BE2C (cell line): ENCODE results near the gene ZNF804A.
"Not testable (repeated sequence)": the region's sequence is repeated elsewhere in the genome, so short reads cannot be mapped to it uniquely, and the experiment has no call there.

ENCODE experiments used
- DNase-seq: peaks from one replicate; pipeline ENCODE4 v3.0.0-alpha.2; 2020
- H3K27me3 ChIP-seq: fragments of 250-450 bp; sonication (Bioruptor Pico); 2 replicates; pipeline ENCODE4 v1.5.1; 2020; ENCODE audit warnings: mild to moderate bottlenecking
- H3K36me3 ChIP-seq: fragments of 250-450 bp; sonication (Bioruptor Pico); 2 replicates; pipeline ENCODE4 v1.5.1; 2020; ENCODE audit warnings: mild to moderate bottlenecking
- H3K4me1 ChIP-seq: fragments of 250-450 bp; sonication (Bioruptor Pico); 2 replicates; pipeline ENCODE4 v1.5.1; 2020
- H3K4me3 ChIP-seq: 2 replicates; pipeline ENCODE4 v1.5.1; 2011; ENCODE audit warnings: low read depth, low read length
- H3K9me3 ChIP-seq: fragments of 250-450 bp; sonication (Bioruptor Pico); 2 replicates; pipeline ENCODE4 v1.5.1; 2020
- TF ChIP-seq, protein P1 (sequence below): IDR thresholded peaks from 2 replicates; pipeline ENCODE4 v1.5.1; 2012; ENCODE audit warnings: mild to moderate bottlenecking, low read depth, low read length

ZNF804A gene

DNA sequence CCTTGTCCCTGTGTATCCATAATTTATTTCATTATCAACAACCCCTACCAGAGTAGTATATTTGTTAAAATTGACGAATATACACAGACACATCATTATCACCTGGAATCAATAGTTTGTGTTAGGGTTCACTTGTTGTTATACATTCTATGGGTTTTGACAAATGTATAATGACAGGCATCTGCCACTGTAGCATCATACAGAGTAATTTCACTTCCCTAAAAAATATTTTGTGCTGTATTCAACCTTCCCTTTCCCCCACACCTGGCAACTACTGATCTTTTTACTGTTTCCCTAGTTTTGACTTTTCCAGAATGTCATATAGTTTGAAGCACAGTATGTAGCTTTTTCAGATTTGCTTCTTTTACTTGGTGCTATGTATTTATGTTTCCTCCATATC, 132.0 kb downstream of the ZNF804A start:
- DNase-seq: no peak
- Histone ChIP-seq H3K36me3 (no peaks in the 10 kb centered on the region), H3K9me3 (no peaks in the 10 kb centered on the region), H3K4me3 (no peak overlapping the region), H3K4me1 (no peaks in the 10 kb centered on the region), H3K27me3 (no peaks in the 10 kb centered on the region)
- TF ChIP-seq, protein P1, sequence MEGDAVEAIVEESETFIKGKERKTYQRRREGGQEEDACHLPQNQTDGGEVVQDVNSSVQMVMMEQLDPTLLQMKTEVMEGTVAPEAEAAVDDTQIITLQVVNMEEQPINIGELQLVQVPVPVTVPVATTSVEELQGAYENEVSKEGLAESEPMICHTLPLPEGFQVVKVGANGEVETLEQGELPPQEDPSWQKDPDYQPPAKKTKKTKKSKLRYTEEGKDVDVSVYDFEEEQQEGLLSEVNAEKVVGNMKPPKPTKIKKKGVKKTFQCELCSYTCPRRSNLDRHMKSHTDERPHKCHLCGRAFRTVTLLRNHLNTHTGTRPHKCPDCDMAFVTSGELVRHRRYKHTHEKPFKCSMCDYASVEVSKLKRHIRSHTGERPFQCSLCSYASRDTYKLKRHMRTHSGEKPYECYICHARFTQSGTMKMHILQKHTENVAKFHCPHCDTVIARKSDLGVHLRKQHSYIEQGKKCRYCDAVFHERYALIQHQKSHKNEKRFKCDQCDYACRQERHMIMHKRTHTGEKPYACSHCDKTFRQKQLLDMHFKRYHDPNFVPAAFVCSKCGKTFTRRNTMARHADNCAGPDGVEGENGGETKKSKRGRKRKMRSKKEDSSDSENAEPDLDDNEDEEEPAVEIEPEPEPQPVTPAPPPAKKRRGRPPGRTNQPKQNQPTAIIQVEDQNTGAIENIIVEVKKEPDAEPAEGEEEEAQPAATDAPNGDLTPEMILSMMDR: no peak

DNA sequence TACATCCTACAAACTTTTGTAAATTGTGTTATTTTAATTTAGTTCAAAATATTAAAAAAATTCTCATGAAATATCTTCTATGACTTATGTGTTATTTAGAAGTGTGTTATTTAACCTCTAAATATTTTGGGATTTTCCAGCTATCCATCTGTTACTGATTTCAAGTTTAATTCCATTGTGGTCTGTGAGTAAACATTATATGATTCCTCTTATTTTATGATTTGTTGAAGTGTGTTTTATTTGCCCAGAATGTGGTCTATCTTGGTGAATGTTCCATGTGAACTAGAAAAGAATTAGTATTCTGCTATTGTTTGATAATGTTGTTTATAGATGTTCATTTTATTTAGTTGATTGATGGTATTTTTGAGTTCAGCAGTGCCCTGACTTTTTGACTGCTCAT, 136.0 kb downstream of the ZNF804A start:
- H3K4me1 ChIP-seq: no peaks in the 10 kb centered on the region
- H3K27me3 ChIP-seq: no peaks in the 10 kb centered on the region
- DNase-seq: no peak
- H3K9me3 ChIP-seq: no peaks in the 10 kb centered on the region
- TF ChIP-seq, protein P1: no peak
- no peaks in the 10 kb centered on the region for H3K36me3 ChIP-seq
- no peak overlapping the region for H3K4me3 ChIP-seq

DNA sequence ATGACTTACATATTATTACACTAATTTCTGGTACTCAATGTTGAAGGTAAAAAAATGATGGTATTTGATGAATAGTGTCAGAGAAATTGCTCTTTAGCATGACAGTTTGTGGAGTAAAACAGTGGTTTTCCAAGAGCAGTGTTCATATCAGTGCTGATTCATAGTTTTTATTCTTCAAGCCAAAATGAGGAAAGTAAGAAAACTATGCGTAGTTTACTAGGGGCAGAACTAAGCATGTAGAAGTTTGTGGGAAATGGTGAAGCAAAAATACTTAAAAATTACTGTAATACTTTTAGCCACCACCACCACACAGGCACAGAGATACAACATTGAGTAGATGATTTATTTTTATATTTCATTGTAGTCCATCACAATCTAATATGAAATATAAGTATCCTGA, 137.3 kb downstream of the ZNF804A start:
- Histone ChIP-seq H3K36me3 (no peaks in the 10 kb centered on the region), H3K4me3 (no peak overlapping the region), H3K27me3 (no peaks in the 10 kb centered on the region), H3K9me3 (no peaks in the 10 kb centered on the region), H3K4me1 (no peaks in the 10 kb centered on the region)
- TF ChIP-seq, protein P1: no peak
- DNase-seq: no peak

DNA sequence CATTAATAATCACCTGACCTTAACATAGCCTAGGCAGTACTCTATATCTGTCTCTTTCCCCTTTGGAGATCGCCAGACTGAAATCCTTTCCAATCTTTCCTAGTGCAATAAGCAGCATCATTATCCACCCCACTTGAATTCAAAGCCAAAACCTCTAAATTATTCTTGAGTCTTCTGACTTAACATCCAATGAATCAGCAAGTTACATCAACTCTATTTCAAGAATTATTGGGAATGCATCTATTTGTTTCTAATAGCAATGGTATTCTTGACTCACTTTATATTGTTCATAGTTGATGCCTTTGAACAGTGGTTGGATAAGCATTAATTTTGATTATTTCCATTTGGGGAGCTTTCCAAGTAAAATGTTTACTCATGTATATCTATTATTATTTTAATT, 144.8 kb downstream of the ZNF804A start:
- Histone ChIP-seq H3K27me3 (no peaks in the 10 kb centered on the region), H3K9me3 (no peaks in the 10 kb centered on the region), H3K4me3 (no peak overlapping the region), H3K4me1 (no peaks in the 10 kb centered on the region), H3K36me3 (no peaks in the 10 kb centered on the region)
- no peak for DNase-seq
- TF ChIP-seq, protein P1: no peak

DNA sequence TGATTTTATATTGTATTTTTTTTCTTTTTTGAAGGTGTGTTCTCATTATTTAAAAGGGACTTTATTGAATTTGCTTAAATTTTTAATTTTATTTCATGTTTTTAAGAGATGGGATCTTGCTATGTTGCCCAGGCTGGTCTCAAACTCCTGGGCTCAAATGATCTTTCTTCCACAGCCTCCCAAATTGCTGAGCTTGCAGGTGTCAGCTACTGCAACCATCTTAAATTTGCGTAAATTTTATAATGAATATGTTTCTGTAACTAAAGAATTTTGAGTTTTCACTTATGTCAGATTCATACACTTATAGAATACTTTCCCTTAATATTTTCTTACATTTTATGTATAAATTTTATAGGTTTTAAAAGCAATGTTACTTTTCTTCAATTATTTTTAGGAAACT, 157.8 kb downstream of the ZNF804A start:
- Histone ChIP-seq H3K27me3 (no peaks in the 10 kb centered on the region), H3K4me3 (no peak overlapping the region), H3K36me3 (no peaks in the 10 kb centered on the region), H3K9me3 (no peaks in the 10 kb centered on the region), H3K4me1 (no peaks in the 10 kb centered on the region)
- TF ChIP-seq, protein P1: no peak
- no peak for DNase-seq

DNA sequence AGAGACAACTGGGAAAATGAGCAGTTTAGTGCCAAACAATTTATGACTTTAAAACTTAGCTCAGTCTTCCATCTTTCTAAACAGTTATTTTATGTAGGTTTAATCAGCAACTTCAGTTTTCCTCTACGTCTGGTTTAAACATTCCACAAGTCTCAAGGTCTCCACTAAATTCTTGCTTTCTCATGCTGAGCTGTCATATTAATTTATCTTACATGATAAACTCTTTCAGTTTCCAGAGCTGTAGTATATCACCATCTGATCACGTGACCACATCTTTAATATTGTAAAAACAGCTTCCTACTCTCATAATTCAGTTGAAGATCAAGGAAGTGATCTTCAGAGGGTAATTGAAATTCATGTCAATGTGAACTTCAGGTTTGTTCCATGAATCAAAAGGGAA, 158.6 kb downstream of the ZNF804A start:
- Histone ChIP-seq H3K9me3 (no peaks in the 10 kb centered on the region), H3K4me1 (no peaks in the 10 kb centered on the region), H3K4me3 (no peak overlapping the region), H3K27me3 (no peaks in the 10 kb centered on the region), H3K36me3 (no peaks in the 10 kb centered on the region)
- DNase-seq: no peak
- TF ChIP-seq, protein P1: no peak

DNA sequence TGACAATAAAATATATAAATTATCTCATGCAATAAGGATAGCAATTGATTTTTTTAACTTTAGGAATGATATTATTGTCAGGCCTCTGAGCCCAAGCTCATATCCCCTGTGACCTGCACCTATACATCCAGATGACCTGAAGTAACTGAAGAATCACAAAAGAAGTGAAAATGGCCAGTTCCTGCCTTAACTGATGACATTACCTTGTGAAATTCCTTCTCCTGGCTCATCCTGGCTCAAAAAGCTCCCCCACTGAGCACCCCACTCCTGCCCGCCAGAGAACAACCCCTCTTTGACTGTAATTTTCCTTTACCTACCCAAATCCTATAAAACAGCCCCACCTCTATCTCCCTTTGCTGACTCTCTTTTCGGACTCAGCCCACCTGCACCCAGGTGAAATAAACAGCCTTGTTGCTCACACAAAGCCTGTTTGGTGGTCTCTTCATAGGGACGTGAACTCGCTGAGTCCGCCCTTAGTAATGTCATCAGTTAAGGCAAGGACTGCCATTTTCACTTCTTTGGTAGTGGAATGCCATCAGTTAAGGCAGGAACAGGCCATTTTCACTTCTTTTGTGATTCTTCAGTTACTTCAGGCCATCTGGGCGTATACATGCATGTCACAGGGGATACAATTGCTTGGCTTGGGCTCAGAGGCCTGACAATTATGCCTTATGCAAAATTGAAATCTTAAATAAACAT, 161.4 kb downstream of the ZNF804A start:
- H3K36me3 ChIP-seq, H3K9me3 ChIP-seq, H3K4me1 ChIP-seq, DNase-seq, H3K4me3 ChIP-seq, H3K27me3 ChIP-seq: not testable (repeated sequence)
